Skeletal muscle tissue (tissue), 4 donors: Measurements from ENCODE around the gene CARF. TPM values are rescaled to one million over a fixed set of nuclear protein-coding genes. Genes with fewer than 3 reads are reported as not detected.

Experiments used
- H3K27ac ChIP-seq: one replicate; pipeline ENCODE4 v1.7.0; 2013; ENCODE audit warnings: mild to moderate bottlenecking, low read depth, low read length, inconsistent platforms
- H3K27me3 ChIP-seq, 3 donors: one replicate each; pipeline ENCODE4 v1.7.0; 2013; ENCODE audit warnings: low read length in 3 of 3; ENCODE audit not compliant: control insufficient read depth in 3 of 3, insufficient read depth in 3 of 3
- H3K36me3 ChIP-seq, 3 donors: one replicate each; pipeline ENCODE4 v1.7.0; 2013; ENCODE audit warnings: low read length in 3 of 3; ENCODE audit not compliant: control insufficient read depth in 3 of 3, insufficient read depth in 3 of 3
- H3K4me1 ChIP-seq, 3 donors: one replicate each; pipeline ENCODE4 v1.7.0; 2013; ENCODE audit warnings: low read length in 3 of 3, mild to moderate bottlenecking in 3 of 3; ENCODE audit not compliant: control insufficient read depth in 3 of 3, insufficient read depth in 3 of 3
- H3K4me3 ChIP-seq, 3 donors: one replicate each; pipeline ENCODE4 v1.7.0; 2013; ENCODE audit warnings: low read length in 3 of 3
- H3K9ac ChIP-seq, 3 donors: one replicate each; pipeline ENCODE4 v1.7.0; 2013; ENCODE audit warnings: low read length in 3 of 3, mild to moderate bottlenecking in 3 of 3, moderate library complexity in 2 of 3, low read depth in 1 of 3
- H3K9me3 ChIP-seq, 3 donors: one replicate each; pipeline ENCODE4 v1.7.0; 2013; ENCODE audit warnings: low read length in 3 of 3; ENCODE audit not compliant: control insufficient read depth in 3 of 3
- total RNA-seq: library from RNA; depleted of rRNA; stranded (reverse); fragments of >200 nt; gene quantifications from one replicate; pipeline ENCODE4 v1.2.3, GENCODE V29; 2014
- donor health status: Osteomylitis.

Gene CARF
- total RNA-seq, 1 donor from 2014 or later, result 14.6 TPM

DNA sequence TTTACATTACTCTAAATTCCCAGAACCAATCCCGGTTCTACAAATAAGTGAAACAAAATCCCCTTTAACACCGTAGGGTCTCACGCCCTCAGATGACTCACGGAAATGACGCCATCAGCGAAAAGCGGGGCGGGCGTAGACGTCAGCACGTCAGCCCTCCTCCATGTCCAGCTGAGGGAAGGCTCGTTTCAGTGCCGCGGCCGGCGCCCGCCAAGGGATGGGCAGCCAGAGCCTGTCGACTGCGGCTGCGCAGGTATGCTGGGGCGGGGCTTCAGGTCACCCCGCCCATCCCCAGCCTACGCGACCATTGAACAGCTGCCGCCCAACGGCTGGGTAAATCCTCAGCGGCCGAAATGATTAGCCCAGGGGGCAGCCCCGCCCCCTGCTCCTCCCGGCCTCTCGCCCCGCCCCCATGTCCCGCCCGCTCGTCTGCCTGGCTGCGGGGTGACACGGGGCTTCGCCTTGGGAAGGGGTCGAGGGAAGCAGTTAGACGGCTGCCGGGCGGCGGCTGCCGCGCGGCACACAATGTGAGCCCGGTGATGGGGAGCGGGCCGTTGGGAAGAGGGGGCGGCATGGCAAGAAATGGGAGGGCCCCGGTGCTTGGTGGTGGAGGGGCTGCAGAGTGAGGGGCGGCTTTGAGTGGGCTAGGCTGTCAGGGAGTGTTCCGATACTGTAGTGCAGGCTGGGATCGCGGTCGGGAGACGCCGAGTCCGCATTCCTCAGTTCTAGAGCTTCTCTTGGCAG is 102.6 kb downstream of the CARF start, which contains the start of gene NBEAL1:
Gene NBEAL1 (plus strand): TSS at position 420 of the 744 bp plus-strand sequence. CDS start 1,510 bp downstream, outside the sequence.
- Histone ChIP-seq H3K27me3 (no peaks in the 10 kb centered on the region), H3K27ac (peak within 1 kb of the TSS; percentile 96), H3K9me3 (no peaks in the 10 kb centered on the region), H3K4me1 (peaks cover 5 to 15% (median 10%) of the 10 kb centered on the region in 3 donors), H3K9ac (peak within 1 kb of the TSS; percentile 91 to 96 (median 93)), H3K36me3 (no peaks in the 10 kb centered on the region), H3K4me3 (peak within 1 kb of the TSS; percentile 92 to 97 (median 94))

DNA sequence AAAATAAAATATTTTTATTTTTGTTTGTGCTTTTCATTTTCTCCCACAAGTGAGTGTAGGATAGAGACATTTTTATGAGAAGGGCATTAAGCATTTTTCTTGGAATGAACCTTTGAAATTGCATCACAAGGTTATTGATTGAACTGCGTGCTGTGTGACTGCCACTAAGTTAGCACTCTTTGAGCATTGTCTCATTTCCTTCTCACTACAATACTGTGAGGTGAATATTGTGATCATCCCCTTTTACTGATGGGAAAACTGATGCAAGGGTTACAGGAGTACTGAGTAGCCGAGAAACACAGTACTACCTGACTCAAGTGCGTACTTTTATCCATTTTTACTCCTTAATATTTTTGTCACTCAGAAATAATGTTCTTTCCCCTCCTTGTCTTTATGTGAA is 104.6 kb downstream of the CARF start:
- Histone ChIP-seq H3K4me1 (peaks cover 5 to 15% (median 10%) of the 10 kb centered on the region in 3 donors), H3K9ac (peak overlapping the region; percentile 26 to 57 (median 39)), H3K36me3 (no peaks in the 10 kb centered on the region), H3K27me3 (no peaks in the 10 kb centered on the region), H3K4me3 (peak overlapping the region; percentile 29 to 70 (median 42)), H3K9me3 (no peaks in the 10 kb centered on the region), H3K27ac (no peak overlapping the region)

DNA sequence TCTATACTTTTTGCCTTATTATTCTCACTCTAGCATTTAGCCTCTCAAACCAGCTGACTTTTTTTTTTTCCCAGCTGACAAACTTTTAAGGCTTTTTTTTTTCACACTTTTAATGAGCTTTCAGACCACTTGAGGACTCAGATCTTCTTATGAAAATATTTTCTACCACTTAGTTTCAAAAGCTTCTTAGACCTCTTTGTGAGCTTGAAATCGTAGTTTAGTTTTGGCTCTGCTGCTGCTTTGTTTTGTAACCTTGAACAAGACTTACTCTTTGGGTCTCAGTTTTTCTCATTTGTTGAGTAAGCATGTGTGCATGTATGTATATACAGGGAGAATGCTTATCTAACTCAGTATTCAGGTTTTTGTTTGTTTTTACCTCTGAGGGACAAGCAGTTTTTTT is 106.1 kb downstream of the CARF start:
- Histone ChIP-seq H3K4me1 (peaks cover 5 to 22% (median 10%) of the 10 kb centered on the region in 3 donors), H3K9me3 (no peaks in the 10 kb centered on the region), H3K36me3 (no peaks in the 10 kb centered on the region), H3K27me3 (no peaks in the 10 kb centered on the region), H3K27ac (no peak overlapping the region), H3K4me3 (peak overlapping the region in 2 of 3 donors; percentile 4 to 62), H3K9ac (peak overlapping the region; percentile 4 to 62 (median 45))

DNA sequence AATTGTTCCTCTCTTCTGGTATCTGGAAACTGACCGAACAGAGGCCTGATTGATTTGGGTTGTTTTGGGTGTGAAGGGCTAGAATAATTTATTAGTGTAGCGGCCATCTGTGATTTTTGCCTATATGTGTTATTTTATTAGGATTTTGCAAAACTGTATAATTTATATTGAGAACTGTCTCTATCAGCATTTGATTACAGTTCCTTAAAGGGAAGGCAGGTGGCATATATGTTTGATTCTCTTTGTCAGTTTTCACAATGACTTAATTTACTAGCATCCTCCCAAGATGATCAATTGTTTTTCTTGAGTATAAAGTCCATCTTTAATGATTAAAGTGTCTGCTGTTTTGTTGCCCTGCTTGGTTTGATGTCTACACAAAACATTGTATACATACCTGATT is 107.1 kb downstream of the CARF start:
- Histone ChIP-seq H3K27me3 (no peaks in the 10 kb centered on the region), H3K36me3 (no peaks in the 10 kb centered on the region), H3K4me3 (no peak overlapping the region), H3K9me3 (no peaks in the 10 kb centered on the region), H3K4me1 (peaks cover 5 to 22% (median 10%) of the 10 kb centered on the region in 3 donors), H3K9ac (peak overlapping the region in 2 of 3 donors; percentile 6 to 62), H3K27ac (no peak overlapping the region)

DNA sequence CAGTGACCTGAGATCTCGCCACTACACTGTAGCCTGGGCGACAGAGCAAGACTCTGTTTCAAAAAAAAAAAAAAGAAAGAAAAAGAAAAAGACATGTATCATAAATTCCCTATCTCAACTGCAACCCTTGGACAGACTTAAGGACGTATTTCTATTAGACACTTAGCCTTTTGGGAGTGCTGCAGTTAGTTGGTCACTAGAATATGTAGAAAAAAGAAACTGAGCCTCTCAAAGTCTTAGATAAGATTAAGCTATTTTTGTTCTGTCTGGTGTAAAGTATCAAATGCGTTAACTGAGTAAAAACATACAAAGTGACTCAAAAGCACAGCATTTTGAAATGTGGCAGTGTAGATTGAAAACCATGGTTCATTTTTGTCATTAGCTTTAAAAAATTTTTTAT is 109.9 kb downstream of the CARF start:
- H3K4me3 ChIP-seq, result no peak overlapping the region
- no peak overlapping the region for H3K9ac ChIP-seq
- no peaks in the 10 kb centered on the region for H3K9me3 ChIP-seq
- H3K27ac ChIP-seq, result no peak overlapping the region
- peaks cover 0 to 13% (median under 1%) of the 10 kb centered on the region in 3 donors for H3K4me1 ChIP-seq
- H3K36me3 ChIP-seq, result no peaks in the 10 kb centered on the region
- no peaks in the 10 kb centered on the region for H3K27me3 ChIP-seq

DNA sequence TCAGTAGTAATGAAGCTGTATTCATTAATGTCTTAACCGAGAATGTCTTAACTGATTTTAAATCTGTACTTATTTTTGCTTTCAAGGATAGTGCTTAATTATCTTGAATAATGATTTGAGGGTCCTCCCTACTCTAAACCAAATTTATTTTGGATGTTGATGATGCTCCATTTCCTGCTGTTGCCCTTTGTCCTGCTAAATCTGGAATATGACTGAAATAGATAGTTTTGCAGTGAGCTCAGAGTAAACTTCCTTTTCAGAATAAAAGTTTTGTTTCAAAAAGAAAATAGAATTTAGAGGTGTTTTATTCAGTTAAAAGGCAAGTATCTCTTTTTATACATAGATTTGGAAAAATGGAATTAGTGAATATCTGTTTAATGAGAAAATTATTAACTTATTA is 110.7 kb downstream of the CARF start:
- Histone ChIP-seq H3K4me3 (no peak overlapping the region), H3K27ac (no peak overlapping the region), H3K9me3 (no peaks in the 10 kb centered on the region), H3K27me3 (no peaks in the 10 kb centered on the region), H3K9ac (no peak overlapping the region), H3K4me1 (peaks cover 0 to 10% (median 0%) of the 10 kb centered on the region in 3 donors), H3K36me3 (no peaks in the 10 kb centered on the region)

DNA sequence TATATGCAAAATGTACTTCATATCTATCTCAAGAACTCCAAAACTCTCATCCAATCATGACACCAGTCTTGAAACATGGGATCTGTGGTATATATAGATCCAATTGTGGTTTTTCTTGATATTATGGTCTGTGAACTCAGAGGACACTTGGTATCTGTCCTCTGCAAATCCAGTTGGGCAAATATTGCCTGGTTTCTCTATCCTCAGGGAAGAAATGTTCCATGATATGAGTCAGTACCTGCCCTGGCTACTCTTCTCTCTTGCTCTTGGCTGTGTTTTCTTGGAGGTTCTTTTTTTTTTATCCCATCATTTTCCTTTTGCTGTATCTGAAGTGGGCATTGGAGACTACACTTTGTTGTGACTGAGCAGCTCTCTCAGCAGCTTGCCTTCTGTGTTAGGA is 113.5 kb downstream of the CARF start:
- H3K9ac ChIP-seq, result no peak overlapping the region
- H3K4me3 ChIP-seq, result no peak overlapping the region
- H3K27ac ChIP-seq, result no peak overlapping the region

DNA sequence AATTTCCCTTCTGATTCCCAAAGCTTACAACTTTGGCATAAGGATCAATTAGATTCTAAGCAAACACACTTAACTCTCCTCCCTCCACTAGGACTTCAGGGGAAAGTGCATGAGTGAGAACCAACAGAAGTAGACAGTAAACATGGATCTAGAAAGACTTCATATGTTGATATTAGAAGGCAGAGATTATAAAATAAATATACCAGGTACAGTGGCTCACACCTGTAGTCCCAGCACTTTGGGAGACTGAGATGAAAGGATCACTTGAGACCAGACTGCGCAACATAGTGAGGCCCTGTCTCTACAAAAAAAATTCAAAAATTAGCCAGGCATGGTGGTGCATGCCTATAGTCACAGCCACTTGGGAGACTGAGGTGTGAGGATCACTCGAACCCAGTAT is 118.5 kb downstream of the CARF start:
- Histone ChIP-seq H3K9ac (no peak overlapping the region), H3K36me3 (no peaks in the 10 kb centered on the region), H3K9me3 (no peaks in the 10 kb centered on the region), H3K4me3 (no peak overlapping the region), H3K27me3 (no peaks in the 10 kb centered on the region), H3K4me1 (no peaks in the 10 kb centered on the region), H3K27ac (no peak overlapping the region)

More for the DNA sequence above, 113.5 kb downstream of the CARF start:
- H3K4me1 ChIP-seq, result peaks cover 0 to 6% (median 0%) of the 10 kb centered on the region in 3 donors
- H3K27me3 ChIP-seq, result no peaks in the 10 kb centered on the region
- H3K9me3 ChIP-seq, result no peaks in the 10 kb centered on the region
- H3K36me3 ChIP-seq, result no peaks in the 10 kb centered on the region

DNA sequence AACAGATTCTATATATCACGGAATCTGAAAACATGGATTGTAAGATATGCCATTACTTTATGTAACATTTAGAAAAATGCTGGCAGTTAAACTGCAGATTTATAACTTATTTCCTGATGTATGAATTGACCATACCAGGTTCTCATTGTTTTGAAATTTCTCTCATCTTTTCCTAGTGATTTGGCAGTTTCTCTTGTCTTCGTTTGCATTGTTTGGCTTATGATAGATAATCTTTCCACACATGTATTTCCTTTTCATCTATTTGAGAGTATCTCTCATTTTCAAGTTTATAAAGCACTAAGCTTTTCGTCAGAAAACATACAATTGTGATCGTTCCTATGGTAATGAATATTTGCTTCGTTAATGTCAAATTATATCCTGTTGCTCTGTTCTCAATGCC is 118.9 kb downstream of the CARF start:
- no peaks in the 10 kb centered on the region for H3K4me1 ChIP-seq
- no peak overlapping the region for H3K4me3 ChIP-seq
- H3K9me3 ChIP-seq, result no peaks in the 10 kb centered on the region
- H3K27ac ChIP-seq, result no peak overlapping the region
- H3K27me3 ChIP-seq, result no peaks in the 10 kb centered on the region
- no peak overlapping the region for H3K9ac ChIP-seq
- no peaks in the 10 kb centered on the region for H3K36me3 ChIP-seq

DNA sequence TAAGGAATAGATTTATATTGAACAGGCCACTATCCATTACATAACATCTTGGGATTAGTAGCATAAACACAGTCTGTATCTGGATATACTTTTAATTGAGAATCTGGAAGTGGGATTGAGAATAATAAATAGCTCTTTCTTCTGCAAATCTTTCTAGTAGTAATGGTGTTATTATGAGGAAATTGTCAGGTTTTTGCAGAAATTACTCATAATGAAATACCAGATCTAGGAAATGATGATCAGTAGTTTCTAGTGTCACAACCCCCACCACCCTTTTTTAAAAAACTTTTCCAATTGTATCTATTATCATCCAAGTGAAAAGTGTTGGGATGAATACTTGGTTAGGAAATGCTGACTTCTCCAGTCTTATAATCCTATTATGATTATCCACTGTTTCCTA is 121.3 kb downstream of the CARF start:
- no peaks in the 10 kb centered on the region for H3K4me1 ChIP-seq
- no peak overlapping the region for H3K9ac ChIP-seq
- H3K27me3 ChIP-seq, result no peaks in the 10 kb centered on the region
- no peak overlapping the region for H3K27ac ChIP-seq
- no peak overlapping the region for H3K4me3 ChIP-seq
- no peaks in the 10 kb centered on the region for H3K36me3 ChIP-seq
- no peaks in the 10 kb centered on the region for H3K9me3 ChIP-seq
